ENCODE data around the gene GOLGA7B.

DNA sequence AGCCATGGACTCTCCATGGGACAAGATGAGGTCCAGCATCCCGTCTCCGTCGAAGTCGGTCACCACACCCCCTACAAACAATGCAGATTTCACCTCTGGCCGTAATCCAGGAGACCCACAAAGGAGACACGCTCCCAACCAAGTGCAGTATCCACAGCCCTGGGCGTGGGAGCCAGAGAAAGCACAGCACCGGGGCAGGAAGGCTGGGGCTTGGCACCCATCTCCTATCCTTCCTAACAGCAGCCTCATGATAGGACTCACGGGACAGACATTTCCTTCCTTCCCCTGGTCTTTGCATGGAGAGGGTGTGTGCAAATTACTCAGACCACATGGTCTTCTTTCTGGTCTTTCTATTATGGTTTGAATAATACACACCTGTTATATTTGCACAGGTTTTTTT is 46.3 kb downstream of the GOLGA7B start:
- TF ChIP-seq CTCF (IDR thresholded peaks at IDR 0.05), result no peak
- TF ChIP-seq POLR2AphosphoS5 (IDR thresholded peaks at IDR 0.05), result no peak
- TF ChIP-seq EP300 (IDR thresholded peaks at IDR 0.05), result no peak

Data from upper lobe of left lung (tissue), 4 donors.